HL-60 (cell line): ENCODE results near the gene ANKRD33.
A peak's percentile ranks its signal among the peaks of the same experiment; 100 is the strongest.

Experiments used
- DNase-seq, 2 experiments: peaks; one replicate each; pipeline ENCODE4 v3.0.0-alpha.2; 2010 to 2020; ENCODE audit warnings: low read depth in 1 of 2, low spot score in 1 of 2
- H3K27ac ChIP-seq: fragments of 250-450 bp; sonication (Bioruptor Pico); replicated peaks from 2 replicates; pipeline ENCODE4 v1.5.1; 2020; ENCODE audit warnings: mild to moderate bottlenecking, moderate library complexity
- H3K27me3 ChIP-seq: fragments of 250-450 bp; sonication (Bioruptor Pico); 2 replicates; pipeline ENCODE4 v1.5.1; 2021; ENCODE audit warnings: mild to moderate bottlenecking, moderate library complexity; ENCODE audit not compliant: insufficient read depth, poor library complexity, severe bottlenecking
- H3K4me3 ChIP-seq: replicated peaks from 2 replicates; pipeline ENCODE4 v1.5.1; 2011; ENCODE audit warnings: mild to moderate bottlenecking, control low read depth, low read length; ENCODE audit not compliant: insufficient read depth
- GABPA ChIP-seq: IDR thresholded peaks from 2 replicates; pipeline ENCODE4 v1.6.1; 2012; ENCODE audit warnings: low read depth
- POLR2AphosphoS5 ChIP-seq: IDR thresholded peaks from 2 replicates; pipeline ENCODE4 v1.6.1; 2012; ENCODE audit warnings: low read depth
- SPI1 ChIP-seq: IDR thresholded peaks from 2 replicates; pipeline ENCODE4 v1.6.1; 2012; ENCODE audit warnings: low read depth, mild to moderate bottlenecking, borderline replicate concordance
- TF ChIP-seq, protein P1 (sequence below): IDR thresholded peaks from one replicate; pipeline ENCODE4 v1.5.1; 2011; ENCODE audit warnings: low read length, control low read depth, inconsistent platforms; ENCODE audit not compliant: insufficient read depth
- TF ChIP-seq, protein P2 (sequence below): IDR thresholded peaks from 2 replicates; pipeline ENCODE4 v1.6.1; 2012; ENCODE audit warnings: low read depth; ENCODE audit not compliant: insufficient replicate concordance

ANKRD33 gene

DNA sequence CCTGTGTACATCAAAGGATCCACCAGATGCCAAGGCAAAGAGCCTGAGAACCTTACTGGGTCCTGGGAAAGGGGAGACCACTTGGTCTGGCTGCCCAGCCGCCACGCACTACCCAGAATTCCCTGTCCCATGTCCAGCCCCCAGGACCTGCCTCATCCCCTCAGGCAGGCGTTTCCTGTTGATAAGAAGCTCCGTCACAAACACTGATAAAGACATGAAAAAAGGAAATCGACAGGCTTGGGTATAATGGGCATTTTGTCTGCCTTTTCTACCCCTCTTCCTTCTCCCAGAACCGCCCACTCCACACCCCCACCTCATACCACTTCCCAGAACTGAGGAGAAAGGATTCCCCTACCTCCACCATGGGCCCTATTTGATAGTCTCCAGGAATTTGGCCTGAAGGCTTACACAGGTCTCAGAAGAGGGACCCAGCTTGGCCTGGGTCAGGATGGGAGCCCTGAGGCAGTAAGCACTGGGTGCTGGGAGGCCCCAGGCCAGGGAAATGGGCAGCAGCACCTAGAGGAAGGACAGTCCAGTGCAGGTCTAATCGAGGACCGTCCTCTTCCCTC, 38.2 kb downstream of the ANKRD33 start:
- no peak for TF ChIP-seq GABPA
- no peak for TF ChIP-seq SPI1
- TF ChIP-seq, protein P1, sequence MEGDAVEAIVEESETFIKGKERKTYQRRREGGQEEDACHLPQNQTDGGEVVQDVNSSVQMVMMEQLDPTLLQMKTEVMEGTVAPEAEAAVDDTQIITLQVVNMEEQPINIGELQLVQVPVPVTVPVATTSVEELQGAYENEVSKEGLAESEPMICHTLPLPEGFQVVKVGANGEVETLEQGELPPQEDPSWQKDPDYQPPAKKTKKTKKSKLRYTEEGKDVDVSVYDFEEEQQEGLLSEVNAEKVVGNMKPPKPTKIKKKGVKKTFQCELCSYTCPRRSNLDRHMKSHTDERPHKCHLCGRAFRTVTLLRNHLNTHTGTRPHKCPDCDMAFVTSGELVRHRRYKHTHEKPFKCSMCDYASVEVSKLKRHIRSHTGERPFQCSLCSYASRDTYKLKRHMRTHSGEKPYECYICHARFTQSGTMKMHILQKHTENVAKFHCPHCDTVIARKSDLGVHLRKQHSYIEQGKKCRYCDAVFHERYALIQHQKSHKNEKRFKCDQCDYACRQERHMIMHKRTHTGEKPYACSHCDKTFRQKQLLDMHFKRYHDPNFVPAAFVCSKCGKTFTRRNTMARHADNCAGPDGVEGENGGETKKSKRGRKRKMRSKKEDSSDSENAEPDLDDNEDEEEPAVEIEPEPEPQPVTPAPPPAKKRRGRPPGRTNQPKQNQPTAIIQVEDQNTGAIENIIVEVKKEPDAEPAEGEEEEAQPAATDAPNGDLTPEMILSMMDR, result no peak
- TF ChIP-seq, protein P2, sequence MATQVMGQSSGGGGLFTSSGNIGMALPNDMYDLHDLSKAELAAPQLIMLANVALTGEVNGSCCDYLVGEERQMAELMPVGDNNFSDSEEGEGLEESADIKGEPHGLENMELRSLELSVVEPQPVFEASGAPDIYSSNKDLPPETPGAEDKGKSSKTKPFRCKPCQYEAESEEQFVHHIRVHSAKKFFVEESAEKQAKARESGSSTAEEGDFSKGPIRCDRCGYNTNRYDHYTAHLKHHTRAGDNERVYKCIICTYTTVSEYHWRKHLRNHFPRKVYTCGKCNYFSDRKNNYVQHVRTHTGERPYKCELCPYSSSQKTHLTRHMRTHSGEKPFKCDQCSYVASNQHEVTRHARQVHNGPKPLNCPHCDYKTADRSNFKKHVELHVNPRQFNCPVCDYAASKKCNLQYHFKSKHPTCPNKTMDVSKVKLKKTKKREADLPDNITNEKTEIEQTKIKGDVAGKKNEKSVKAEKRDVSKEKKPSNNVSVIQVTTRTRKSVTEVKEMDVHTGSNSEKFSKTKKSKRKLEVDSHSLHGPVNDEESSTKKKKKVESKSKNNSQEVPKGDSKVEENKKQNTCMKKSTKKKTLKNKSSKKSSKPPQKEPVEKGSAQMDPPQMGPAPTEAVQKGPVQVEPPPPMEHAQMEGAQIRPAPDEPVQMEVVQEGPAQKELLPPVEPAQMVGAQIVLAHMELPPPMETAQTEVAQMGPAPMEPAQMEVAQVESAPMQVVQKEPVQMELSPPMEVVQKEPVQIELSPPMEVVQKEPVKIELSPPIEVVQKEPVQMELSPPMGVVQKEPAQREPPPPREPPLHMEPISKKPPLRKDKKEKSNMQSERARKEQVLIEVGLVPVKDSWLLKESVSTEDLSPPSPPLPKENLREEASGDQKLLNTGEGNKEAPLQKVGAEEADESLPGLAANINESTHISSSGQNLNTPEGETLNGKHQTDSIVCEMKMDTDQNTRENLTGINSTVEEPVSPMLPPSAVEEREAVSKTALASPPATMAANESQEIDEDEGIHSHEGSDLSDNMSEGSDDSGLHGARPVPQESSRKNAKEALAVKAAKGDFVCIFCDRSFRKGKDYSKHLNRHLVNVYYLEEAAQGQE, result no peak
- TF ChIP-seq POLR2AphosphoS5, result no peak
- H3K27ac ChIP-seq, result no peak overlapping the region

DNA sequence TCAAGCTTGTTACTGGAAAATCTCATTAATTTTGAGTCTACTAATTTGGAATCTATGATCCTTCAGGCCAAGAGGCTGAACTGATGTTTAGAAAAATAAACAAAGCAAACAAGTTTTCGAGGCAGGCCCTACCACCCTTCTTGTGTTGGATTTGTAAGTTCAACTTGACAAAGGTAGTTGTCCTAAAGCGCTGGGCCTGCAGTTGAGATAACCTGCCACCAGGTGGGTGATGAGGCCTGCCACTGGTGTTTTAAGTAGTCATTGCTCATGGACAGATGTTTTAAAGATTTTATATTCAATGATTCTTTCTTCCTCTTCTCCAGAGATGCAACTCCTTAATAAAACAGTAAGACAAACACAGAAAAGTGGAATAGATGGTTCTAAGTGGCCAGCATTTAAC, 38.8 kb downstream of the ANKRD33 start:
- Histone ChIP-seq H3K4me3 (no peak overlapping the region), H3K27me3 (no peaks in the 10 kb centered on the region), H3K27ac (no peak overlapping the region)
- peak in 1 of 2 experiments; percentile 50 for DNase-seq
- TF ChIP-seq, protein P2, result no peak
- TF ChIP-seq, protein P1, result peak; percentile 23

More for the DNA sequence above, 38.2 kb downstream of the ANKRD33 start:
- Histone ChIP-seq H3K27me3 (no peaks in the 10 kb centered on the region), H3K4me3 (no peak overlapping the region)
- no peak for DNase-seq

DNA sequence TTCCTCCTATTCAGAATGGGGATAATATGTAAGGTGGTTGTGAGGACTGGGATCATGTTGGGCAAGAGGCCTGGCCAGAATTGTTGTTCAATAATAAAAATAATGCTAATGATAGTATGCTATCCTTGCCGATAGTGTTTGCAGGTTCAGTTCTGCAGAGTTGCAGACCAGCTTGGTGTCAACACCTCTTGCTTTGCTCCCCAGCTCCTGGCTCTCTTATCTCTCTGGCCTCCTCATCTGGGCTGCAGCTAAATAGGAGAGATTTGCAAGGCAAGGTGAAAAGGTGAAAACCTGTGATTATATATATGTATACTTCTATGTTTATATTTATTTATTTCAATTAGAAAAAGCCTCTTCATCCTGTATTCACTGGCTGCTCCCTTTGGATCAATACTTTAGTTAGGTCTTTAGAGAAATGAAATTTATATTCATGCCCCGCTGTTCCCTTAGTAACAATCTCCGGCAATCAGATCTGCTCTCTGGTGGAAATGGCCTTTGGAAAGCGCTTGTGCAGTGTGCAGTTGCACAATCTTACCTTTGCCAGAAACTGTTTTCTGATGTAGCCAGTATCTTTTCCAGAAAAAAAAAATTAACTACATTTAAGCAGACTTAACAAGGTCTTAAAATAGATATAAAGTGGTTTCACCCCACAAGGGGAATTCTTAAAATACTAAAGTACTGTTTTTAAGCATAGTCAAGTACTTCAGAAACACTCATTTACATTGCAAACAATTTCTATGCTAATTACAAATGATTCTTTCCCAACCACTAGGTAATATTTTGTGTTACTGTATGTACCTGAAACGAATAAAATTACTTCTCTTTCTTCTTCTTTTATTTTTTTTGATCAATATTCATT, 44.5 kb downstream of the ANKRD33 start:
- no peak for TF ChIP-seq POLR2AphosphoS5
- TF ChIP-seq, protein P1, result no peak
- no peak for TF ChIP-seq SPI1
- no peak for TF ChIP-seq GABPA
- TF ChIP-seq, protein P2, result no peak
- Histone ChIP-seq H3K4me3 (no peak overlapping the region), H3K27ac (no peak overlapping the region), H3K27me3 (no peaks in the 10 kb centered on the region)
- DNase-seq, result no peak
